PFSK-1 (cell line): ENCODE results near the gene SCYGR3.

Source experiments
- FOXP2 ChIP-seq: optimal IDR thresholded peaks from 2 replicates; pipeline ENCODE3; 2011; ENCODE audit warnings: borderline replicate concordance, control low read depth, inconsistent platforms; ENCODE audit not compliant: insufficient read depth; ENCODE audit errors: extremely low read length, extremely low read depth
- POLR2AphosphoS5 ChIP-seq: IDR thresholded peaks from 2 replicates; pipeline ENCODE4 v1.6.1; 2012; ENCODE audit warnings: low read depth, mild to moderate bottlenecking, control low read depth, low read length, moderate library complexity
- SIN3A ChIP-seq: IDR thresholded peaks from 2 replicates; pipeline ENCODE4 v1.6.1; 2012; ENCODE audit warnings: mild to moderate bottlenecking, low read length, moderate library complexity, borderline replicate concordance; ENCODE audit not compliant: insufficient read depth
- TAF1 ChIP-seq: IDR thresholded peaks from 2 replicates; pipeline ENCODE4 v1.6.1; 2012; ENCODE audit warnings: low read length, control low read depth, borderline replicate concordance; ENCODE audit not compliant: insufficient read depth
- TF ChIP-seq, protein P1 (sequence below), 2 experiments: IDR thresholded peaks; 2 replicates each; pipeline versions ENCODE4 v1.6.1 to v1.8.0; 2011 to 2012; ENCODE audit warnings: low read depth in 2 of 2, low read length in 2 of 2, control low read depth in 1 of 2, inconsistent platforms in 1 of 2, mild to moderate bottlenecking in 1 of 2, moderate library complexity in 1 of 2; ENCODE audit not compliant: insufficient read depth in 1 of 2

SCYGR3 gene

DNA sequence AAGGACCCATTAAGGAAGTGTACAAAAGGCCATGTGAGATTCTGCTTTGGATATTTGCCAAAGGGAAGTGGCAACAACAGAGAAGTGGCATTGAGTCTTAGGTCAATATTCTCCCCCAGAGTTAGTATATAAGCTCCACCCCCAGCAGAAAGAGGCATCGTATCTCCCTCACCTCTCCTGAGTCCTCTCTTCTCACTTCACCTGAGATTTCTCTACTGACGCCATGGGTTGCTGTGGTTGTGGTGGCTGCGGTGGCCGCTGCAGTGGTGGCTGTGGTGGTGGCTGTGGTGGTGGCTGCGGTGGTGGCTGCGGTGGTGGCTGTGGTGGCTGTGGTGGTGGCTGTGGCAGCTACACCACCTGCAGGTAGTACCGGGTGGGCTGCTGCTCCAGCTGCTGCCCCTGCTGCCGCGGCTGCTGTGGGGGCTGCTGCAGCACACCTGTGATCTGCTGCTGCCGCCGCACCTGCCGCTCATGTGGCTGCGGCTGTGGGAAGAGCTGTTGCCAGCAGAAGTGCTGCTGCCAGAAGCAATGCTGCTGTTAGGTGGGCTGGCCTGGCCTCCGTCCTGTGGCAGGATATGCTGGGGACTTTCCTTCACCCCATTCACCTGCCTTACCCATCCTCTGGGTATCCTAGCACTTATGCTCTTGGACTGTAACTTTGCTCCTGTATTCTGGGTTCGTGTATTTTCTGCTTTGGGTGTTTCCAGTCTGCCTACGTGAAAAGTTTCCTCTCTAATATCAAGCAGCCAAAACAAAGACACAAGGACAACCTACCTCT, 5.9 kb downstream of the SCYGR3 start:
- no peak for TF ChIP-seq FOXP2
- no peak for TF ChIP-seq TAF1
- no peak for TF ChIP-seq SIN3A
- TF ChIP-seq, protein P1, sequence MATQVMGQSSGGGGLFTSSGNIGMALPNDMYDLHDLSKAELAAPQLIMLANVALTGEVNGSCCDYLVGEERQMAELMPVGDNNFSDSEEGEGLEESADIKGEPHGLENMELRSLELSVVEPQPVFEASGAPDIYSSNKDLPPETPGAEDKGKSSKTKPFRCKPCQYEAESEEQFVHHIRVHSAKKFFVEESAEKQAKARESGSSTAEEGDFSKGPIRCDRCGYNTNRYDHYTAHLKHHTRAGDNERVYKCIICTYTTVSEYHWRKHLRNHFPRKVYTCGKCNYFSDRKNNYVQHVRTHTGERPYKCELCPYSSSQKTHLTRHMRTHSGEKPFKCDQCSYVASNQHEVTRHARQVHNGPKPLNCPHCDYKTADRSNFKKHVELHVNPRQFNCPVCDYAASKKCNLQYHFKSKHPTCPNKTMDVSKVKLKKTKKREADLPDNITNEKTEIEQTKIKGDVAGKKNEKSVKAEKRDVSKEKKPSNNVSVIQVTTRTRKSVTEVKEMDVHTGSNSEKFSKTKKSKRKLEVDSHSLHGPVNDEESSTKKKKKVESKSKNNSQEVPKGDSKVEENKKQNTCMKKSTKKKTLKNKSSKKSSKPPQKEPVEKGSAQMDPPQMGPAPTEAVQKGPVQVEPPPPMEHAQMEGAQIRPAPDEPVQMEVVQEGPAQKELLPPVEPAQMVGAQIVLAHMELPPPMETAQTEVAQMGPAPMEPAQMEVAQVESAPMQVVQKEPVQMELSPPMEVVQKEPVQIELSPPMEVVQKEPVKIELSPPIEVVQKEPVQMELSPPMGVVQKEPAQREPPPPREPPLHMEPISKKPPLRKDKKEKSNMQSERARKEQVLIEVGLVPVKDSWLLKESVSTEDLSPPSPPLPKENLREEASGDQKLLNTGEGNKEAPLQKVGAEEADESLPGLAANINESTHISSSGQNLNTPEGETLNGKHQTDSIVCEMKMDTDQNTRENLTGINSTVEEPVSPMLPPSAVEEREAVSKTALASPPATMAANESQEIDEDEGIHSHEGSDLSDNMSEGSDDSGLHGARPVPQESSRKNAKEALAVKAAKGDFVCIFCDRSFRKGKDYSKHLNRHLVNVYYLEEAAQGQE (IDR thresholded peaks at IDR 0.05; ENCODE audit: insufficient read depth in 1 of 2, low read depth in 2 of 2, low read length in 2 of 2): no peak
- no peak for TF ChIP-seq POLR2AphosphoS5

DNA sequence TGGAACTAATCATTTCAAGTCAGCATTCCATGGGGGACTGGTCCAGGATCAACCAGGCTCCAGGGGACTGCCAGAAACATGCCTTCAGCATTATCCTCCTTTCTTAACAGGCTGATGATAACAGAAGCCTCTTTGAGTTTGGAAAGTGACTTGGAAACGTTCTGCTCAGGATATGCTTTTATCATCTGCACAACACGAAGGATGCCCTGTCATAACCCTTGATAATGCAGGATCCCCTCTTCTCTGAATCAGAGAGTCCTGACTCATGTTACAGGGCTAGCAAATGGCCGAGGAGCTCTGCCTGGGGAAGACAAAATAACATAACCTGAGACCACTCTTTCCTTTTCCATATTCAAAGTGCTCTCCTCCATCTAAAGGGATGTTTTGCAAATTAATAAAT, 6.7 kb downstream of the SCYGR3 start:
- TF ChIP-seq TAF1 (no peak), FOXP2 (no peak), POLR2AphosphoS5 (no peak), SIN3A (no peak)
- TF ChIP-seq, protein P1 (IDR thresholded peaks at IDR 0.05; ENCODE audit: insufficient read depth in 1 of 2, low read depth in 2 of 2, low read length in 2 of 2): no peak

DNA sequence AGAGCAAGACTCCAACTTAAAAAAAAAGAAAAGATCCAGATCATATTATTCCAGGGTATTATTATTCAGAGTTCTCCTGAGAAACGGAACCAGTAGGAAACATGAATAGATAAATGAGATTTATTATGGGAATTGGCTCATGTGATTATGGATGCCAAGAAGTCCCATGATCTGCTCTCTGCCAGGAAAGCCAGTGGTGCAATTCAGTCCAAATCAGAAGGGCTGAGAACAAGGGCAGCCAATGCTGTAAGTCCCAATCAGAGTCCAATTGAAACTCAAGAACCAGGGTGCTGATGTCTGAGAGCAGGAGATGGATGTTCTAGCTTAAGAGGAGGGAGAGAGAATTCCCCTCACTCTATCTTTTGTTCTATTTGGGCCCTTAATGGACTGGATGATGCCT, 8.2 kb downstream of the SCYGR3 start:
- TF ChIP-seq TAF1: no peak
- TF ChIP-seq, protein P1 (IDR thresholded peaks at IDR 0.05; ENCODE audit: insufficient read depth in 1 of 2, low read depth in 2 of 2, low read length in 2 of 2): no peak

DNA sequence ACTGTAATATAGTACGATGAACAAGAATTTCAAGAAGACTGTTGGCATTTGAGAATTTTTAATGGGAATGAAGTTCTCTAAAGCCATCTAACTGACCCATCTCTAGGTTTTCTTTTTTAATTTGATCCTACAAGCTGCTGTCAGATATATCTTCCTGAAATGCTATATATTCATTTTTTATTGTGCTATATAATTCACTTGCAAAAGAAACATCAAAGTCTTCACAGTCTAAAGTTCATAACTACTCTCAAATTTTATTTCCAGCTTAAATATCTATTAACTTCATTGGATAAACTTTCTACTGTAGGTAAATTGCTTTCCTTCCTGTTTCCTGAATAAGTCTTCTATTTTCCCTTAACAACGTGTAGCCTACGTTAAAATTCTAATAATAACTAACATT, 12.3 kb downstream of the SCYGR3 start:
- TF ChIP-seq FOXP2 (no peak), POLR2AphosphoS5 (no peak), SIN3A (no peak), TAF1 (no peak)
- TF ChIP-seq, protein P1 (IDR thresholded peaks at IDR 0.05; ENCODE audit: insufficient read depth in 1 of 2, low read depth in 2 of 2, low read length in 2 of 2): no peak
